IPS DF 19.7 (cell line): ENCODE measurements around the gene IAPP.
"Not testable (repeated sequence)": the region's sequence is repeated elsewhere in the genome, so short reads cannot be mapped to it uniquely, and the experiment has no call there.

Experiments
- DNase-seq: peaks from one replicate; pipeline ENCODE4 v3.0.0-alpha.2; 2013; ENCODE audit warnings: low read depth, low spot score

IAPP gene

DNA sequence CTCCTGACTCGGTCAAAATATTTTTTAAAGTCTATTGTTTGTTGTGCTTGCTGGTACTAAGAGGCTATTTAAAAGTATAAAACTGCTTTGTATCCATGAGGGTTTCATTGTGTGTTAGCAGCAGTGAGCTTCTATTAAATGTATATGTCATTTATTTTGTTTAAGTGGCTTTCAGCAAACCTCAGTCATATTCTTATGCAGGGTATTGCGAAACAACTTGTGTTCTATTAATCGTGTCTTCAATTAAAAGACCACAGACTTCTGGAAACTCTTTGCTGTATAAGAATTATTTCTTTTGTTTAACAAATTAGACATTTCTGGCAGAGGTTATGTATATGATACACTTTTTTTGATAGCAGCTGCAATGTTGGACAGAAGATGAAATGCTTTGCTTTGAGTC lies 6.5 kb downstream of the IAPP start:
- DNase-seq = no peak

DNA sequence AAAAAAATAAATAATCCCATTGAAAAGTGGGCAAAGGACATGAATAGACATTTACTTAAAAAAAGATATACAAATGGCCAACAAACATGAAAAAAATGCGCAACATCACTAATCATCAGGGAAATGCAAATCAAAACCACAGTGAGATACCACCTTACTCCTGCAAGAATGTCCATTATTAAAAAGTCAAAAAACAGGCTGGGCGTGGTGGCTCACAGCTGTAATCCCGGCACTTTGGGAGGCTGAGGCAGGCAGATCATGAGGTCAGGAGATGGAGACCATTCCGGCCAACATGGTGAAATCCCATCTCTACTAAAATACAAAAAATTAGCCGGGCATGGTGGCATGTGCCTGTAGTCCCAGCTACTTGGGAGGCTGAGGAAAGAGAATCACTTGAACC lies 8.6 kb downstream of the IAPP start:
- not testable (repeated sequence) for DNase-seq

DNA sequence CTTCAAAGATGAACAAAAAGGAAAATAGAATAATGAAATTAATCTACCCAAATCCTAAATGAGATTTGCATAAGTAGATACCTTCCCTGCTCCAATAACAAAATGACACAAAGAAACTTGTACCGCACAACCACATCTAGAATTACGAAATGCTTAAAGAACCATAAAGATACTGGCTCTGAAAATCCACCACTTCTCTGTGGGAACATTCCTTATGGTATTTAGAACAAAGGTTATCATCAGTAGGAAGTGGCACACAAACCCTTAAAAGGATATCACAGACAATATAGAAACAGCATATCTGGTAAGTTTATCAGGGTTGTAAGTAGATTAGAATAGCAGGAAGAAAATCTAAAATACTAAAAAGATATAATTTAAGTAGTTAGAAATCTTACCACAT lies 11.6 kb downstream of the IAPP start:
- DNase-seq = no peak

DNA sequence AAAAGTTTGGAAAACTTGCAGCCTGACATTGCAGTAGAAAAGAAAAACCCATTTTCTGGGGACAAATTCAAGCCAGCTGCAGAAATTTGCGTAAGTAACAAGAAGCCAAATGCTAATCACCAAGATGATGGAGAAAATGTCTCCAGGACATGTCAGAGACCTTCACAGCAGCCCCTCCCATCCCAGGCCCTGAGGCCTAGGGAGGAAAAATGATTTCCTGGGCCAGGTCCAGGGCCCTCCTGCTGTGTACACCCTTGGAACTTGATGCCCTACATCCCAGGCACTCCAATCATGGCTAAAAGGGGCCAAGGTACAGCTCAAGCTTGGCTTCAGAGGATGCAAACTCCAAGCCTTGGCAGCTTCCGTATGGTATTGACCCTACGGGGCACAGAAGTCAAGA lies 14.5 kb downstream of the IAPP start:
- no peak for DNase-seq

DNA sequence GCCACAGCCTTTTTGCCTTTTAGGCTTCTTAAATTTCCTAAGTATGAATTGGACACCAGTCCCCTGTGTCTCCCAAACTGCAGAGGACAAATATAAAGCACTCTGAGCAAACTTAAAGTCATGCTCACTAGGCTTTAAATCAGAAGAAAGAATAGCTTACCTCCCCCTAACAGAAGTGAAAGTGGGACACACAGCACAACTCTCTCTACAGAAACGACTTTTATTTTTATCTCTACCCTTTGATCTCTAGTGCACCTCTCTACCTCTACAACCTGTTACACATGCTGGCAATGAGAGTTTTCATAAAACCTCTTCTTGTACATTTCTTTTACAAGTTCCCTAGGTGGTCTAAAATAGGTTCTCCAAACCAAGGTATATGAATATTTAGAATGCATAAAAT lies 19.7 kb downstream of the IAPP start:
- DNase-seq = no peak

DNA sequence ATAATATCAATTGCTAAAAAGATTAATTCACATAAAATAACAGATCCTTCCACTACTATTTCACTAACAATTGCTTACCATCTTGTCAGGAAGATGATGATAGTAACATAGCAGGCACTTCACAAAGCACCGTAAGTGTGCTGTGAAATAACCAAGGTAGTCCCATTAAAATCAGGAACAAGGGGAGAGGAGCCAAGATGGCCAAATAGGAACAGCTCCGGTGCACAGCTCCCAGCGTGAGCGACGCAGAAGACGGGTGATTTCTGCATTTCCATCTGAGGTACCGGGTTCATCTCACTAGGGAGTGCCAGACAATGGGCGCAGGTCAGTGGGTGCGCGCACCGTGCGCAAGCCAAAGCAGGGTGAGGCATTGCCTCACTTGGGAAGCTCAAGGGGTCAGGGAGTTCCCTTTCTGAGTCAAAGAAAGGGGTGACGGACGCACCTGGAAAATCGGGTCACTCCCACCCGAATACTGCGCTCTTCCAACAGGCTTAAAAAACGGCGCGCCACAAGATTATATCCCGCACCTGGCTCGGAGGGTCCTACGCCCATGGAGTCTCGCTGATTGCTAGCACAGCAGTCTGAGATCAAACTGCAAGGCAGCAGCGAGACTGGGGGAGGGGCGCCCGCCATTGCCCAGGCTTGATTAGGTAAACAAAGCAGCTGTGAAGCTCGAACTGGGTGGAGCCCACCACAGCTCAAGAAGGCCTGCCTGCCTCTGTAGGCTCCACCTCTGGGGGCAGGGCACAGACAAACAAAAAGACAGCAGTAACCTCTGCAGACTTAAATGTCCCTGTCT lies 22.3 kb downstream of the IAPP start:
- DNase-seq = not testable (repeated sequence)

DNA sequence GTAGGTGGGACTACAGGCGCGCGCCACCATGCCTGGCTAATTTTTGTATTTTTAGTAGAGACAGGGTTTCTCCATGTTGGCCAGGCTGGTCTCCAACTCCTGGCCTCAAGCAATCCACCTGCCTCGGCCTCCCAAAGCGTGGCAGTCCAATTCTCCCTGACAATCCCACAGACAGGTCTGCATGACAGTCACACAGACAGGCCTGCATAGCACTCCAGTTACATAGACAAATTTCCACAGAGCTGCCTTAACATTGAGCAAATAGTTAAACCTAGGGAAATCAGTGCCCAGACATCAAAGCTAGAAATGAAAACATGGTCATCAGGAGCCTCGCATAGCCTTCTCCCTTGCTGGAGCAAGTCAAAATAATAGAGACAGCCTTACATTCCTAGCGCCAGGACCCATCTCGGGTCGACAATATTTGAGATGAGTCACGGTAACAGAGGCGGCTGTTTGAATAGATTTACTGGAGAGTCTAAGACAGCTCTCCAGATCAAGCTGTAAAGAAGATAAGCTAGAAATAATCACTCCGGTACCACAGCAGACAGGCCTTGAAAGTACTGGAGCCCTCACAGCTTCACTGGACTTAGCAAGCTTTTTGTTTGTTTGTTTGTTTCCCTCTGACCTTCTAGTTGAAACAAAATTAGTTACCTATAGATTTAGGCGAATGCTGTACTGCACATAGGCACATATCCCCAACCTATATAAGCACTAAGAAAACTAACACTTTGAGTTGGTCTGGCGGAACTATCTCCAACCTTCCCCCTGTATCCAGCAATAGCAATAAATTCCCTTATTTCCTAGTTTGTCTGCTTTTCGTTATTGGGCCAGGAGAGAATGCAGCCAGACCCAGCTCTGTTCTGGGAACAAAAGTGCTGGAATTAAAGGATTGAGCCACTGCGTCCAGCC lies 40.9 kb downstream of the IAPP start:
- DNase-seq = no peak

DNA sequence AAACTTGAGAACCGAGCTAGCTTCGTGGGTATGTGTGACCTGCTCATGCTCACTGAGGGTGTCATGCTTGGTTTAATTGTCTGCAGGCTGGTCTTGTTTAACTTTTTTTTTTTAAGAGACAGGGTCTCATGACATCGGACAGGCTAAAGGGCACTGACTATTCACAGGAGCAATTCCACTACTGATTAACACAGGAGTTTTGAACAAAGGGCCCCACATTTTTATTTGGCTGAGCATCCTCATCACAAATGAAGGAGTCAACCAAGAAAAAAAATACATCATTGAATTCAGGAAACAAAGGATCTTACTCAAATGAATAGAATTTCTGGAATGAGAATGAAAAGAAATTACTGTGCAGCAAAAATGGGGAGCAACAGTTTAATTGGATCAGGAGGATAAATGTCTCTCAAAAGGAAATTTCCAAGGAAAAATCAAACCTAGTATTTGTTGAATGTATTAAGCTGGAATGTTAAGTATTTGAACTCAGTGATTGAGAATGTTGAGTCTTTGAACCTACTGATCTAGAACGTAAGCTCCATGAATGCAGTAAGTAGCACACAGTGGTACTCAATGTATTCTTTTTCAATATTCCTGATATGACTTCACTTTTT lies 43.9 kb downstream of the IAPP start:
- no peak for DNase-seq

DNA sequence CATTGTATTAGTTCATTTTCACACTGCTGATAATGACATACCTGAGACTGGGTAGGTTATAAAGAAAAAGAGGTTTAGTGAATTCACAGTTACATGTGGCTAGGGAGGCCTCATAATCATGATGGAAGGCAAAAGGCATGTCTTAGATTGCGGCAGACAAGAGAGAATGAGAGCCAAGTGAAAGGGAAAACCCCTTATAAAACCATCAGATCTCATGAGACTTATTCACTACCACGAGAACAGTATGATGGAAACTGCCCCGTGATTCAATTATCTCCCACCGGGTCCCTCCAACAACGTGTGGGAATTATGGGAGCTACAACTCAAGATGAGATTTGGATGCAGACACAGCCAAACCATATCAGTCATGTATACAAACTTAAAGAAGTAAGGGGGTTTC lies 45.7 kb downstream of the IAPP start:
- DNase-seq = not testable (repeated sequence)

DNA sequence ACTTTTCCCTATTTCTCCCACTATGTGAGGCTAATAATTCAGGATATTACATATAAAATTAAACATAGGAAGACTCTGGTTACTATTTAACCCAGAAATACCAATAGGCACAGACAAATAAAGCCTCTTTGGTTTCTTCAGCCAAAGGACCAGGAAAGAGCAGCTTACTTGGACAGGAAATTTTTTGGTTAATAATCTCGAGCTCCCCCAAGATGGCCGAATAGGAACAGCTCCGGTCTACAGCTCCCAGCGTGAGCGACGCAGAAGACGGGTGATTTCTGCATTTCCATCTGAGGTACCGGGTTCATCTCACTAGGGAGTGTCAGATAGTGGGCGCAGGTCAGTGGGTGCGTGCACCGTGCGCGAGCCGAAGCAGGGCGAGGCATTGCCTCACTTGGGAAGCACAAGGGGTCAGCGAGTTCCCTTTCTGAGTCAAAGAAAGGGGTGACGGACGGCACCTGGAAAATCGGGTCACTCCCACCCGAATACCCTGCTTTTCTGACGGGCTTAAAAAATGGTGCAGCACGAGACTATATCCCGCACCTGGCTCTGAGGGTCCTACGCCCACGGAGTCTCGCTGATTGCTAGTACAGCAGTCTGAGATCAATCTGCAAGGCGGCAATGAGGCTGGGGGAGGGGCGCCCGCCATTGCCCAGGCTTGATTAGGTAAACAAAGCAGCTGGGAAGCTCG lies 46.5 kb downstream of the IAPP start:
- not testable (repeated sequence) for DNase-seq

DNA sequence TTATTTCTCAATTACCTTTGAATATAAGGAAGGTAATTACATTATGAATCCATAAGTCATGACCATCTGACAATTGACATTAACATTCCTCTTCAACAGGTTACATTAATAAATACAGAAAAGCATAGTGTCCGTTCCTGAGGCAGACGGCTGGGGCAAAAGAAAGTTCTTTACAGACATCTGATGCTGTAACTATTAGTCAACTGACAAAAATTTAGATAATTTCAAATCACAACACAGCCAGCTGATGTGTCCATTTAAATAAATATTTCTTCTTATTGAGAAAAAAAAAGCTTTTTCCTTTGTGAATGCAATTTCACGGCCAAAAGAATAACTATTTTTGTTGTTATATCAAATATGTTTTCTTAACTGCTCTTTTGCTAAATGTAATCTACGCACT lies 55.5 kb downstream of the IAPP start:
- DNase-seq = no peak
